Measurements from ENCODE around the gene MPRIP. TPM values are rescaled to one million over a fixed set of nuclear protein-coding genes. Genes with fewer than 3 reads are reported as not detected.

The MPRIP gene
- 262 to 374 TPM (median 325 TPM) in 5 replicates for total RNA-seq (2022; extraction: Qiagen RNA extraction)

DNA sequence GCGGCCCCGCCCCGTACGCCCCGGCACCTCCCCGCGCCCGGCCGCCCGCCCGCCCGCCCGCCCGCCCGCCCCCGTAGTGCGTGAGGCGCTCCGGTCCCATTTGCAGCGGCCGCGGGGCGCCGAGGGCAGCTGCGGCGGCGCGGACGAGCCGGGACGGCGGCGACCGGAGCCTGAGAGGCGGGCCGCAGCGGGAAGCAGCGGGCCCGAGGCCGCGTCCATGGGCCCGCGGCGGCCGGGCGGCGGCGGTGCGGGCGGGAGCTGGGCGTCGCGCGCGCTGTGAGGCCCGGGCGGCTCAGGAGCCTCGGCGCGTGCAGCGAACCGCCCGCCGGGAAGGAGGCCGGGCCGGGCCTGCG, at the start of gene MPRIP:
MPRIP (plus strand) TSS at position 74 of the 353 bp plus-strand sequence. CDS start 392 bp downstream, outside the sequence.

DNA sequence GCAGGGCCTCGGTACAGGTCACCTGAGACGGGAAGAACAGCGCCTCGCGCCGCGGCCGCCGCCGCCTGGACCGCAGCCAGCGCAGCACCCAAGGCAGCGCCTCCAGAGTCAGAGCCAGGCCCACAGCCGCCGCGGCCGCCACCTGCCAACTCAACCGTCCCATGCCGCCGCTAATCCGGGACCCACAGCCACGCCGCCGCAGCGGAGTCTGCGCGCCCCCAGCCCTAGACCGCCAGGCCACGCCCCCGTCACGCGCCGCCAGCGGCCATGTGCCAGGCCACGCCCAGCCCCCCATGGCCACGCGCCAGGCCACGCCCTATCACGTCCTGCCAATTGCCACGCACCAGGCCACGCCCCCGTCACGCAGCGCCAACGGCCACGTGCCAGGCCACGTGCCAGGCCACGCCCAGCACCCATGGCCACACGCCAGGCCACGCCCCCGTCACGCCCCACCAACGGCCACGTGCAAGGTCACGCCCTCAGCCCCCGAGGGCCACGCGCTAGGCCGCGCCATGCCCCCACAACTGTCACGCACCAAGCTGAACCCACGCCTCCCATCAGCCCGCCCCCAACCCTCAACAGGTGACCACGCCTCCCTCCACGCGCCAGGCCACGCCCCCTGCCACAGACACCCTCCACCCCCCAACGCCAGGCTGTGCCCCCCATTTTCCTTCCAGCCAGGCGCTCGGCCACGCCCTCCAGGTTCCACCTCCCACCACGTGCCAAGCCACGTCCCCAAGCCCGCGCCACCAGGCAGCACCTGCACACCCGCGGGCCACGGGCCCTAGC, 164.1 kb downstream of the MPRIP start, which contains the start of gene PLD6:
PLD6 (minus strand) TSS at position 210 of the 789 bp plus-strand sequence; CDS start at position 163, 47 bp downstream.

GRCh38 chr17:17237026-17237799, 195.0 kb downstream of the MPRIP start, which contains the start of gene FLCN:
Gene FLCN (minus strand): TSS chr17:17237168. CDS start chr17:17228137, 9,031 bp downstream.

Other genes starting within 250 kb of the MPRIP start
- not detected in 5 replicates for gene TNFRSF13B, start 70.3 kb upstream of the MPRIP start, total RNA-seq (2022; extraction: Qiagen RNA extraction)
- 5.5 to 7.8 TPM (median 6.5 TPM) in 5 replicates for gene PLD6, start 163.9 kb downstream of the MPRIP start, total RNA-seq (2022; extraction: Qiagen RNA extraction)
- 30.0 to 37.4 TPM (median 32.9 TPM) in 5 replicates for gene FLCN, start 194.7 kb downstream of the MPRIP start, total RNA-seq (2022; extraction: Qiagen RNA extraction)
- 136 to 160 TPM (median 146 TPM) in 5 replicates for gene COPS3, start 238.8 kb downstream of the MPRIP start, total RNA-seq (2022; extraction: Qiagen RNA extraction)